Panc1 (cell line): ENCODE results near the gene TEPSIN. TPM values are rescaled to one million over a fixed set of nuclear protein-coding genes. Genes with fewer than 3 reads are reported as not detected.
"Not testable (repeated sequence)": the region's sequence is repeated elsewhere in the genome, so short reads cannot be mapped to it uniquely, and the experiment has no call there.

Source experiments
- ATAC-seq: fragments of 200-7000 bp; cut with Tn5 transposase; 2 replicates; pipeline ENCODE4 v1.9.1; 2020; ENCODE audit warnings: mild to moderate bottlenecking, moderate library complexity
- BruUV-seq: library from RNA; stranded (reverse); fragments of 400-500 nt; replicated peaks from 2 replicates; lab custom pipeline; 2021; lab: Mats Ljungman, UMichigan
- CTCF ChIA-PET: fragments of 300-600 bp; sonication (Branson Sonifier 250); formaldehyde crosslinking; loops from one replicate; lab custom pipeline; 2022; ENCODE audit warnings: antibody characterized with exemption; lab: Charles Lee
- POLR2A ChIA-PET: fragments of 300-600 bp; sonication (Branson Sonifier 250); formaldehyde crosslinking; loops from one replicate; lab custom pipeline; 2022; ENCODE audit warnings: antibody characterized with exemption; lab: Charles Lee
- DNase-seq: peaks from one replicate; pipeline ENCODE4 v3.0.0-alpha.2; 2010; ENCODE audit warnings: low read depth, low spot score
- H3K27ac ChIP-seq: 2 replicates; pipeline ENCODE4 v1.5.1; 2011; ENCODE audit warnings: mild to moderate bottlenecking, low read length, inconsistent platforms
- H3K27me3 ChIP-seq: fragments of 200-500 bp; sonication (Bioruptor generic); 2 replicates; pipeline ENCODE4 v1.6.0; 2014; ENCODE audit warnings: low read length, inconsistent platforms; ENCODE audit not compliant: control insufficient read depth, insufficient read depth
- H3K36me3 ChIP-seq: fragments of 200-500 bp; sonication (Bioruptor generic); 2 replicates; pipeline ENCODE4 v1.5.1; 2014; ENCODE audit warnings: inconsistent platforms, mild to moderate bottlenecking, low read length, moderate library complexity; ENCODE audit not compliant: control insufficient read depth, insufficient read depth
- H3K4me1 ChIP-seq: 2 replicates; pipeline ENCODE4 v1.5.1; 2011; ENCODE audit warnings: inconsistent platforms, mild to moderate bottlenecking, low read length, moderate library complexity; ENCODE audit not compliant: control insufficient read depth, insufficient read depth
- H3K4me3 ChIP-seq, 2 experiments: 2 replicates each; pipeline ENCODE4 v1.5.1; 2011 to 2012; ENCODE audit warnings: low read depth in 2 of 2, low read length in 2 of 2, mild to moderate bottlenecking in 2 of 2, inconsistent platforms in 1 of 2, moderate library complexity in 1 of 2
- H3K9me3 ChIP-seq: fragments of 200-500 bp; sonication (Bioruptor generic); 2 replicates; pipeline ENCODE4 v1.5.1; 2014; ENCODE audit warnings: low read depth, mild to moderate bottlenecking, inconsistent platforms, low read length, moderate library complexity; ENCODE audit not compliant: control insufficient read depth, insufficient read depth
- CTCF ChIP-seq: fragments of 450-650 bp; IDR thresholded peaks from 2 replicates; pipeline ENCODE4 v1.5.1; 2017; ENCODE audit warnings: mild to moderate bottlenecking
- POLR2AphosphoS5 ChIP-seq: IDR thresholded peaks from 2 replicates; pipeline ENCODE4 v1.6.1; 2012; ENCODE audit warnings: mild to moderate bottlenecking, low read depth, low read length, moderate library complexity
- REST ChIP-seq, 2 experiments: IDR thresholded peaks; 2 replicates each; pipeline ENCODE4 v1.6.1; 2011 to 2012; ENCODE audit warnings: low read depth in 2 of 2, control low read depth in 1 of 2, low read length in 1 of 2, mild to moderate bottlenecking in 1 of 2, moderate library complexity in 1 of 2; ENCODE audit not compliant: insufficient read depth in 1 of 2
- SIN3A ChIP-seq: IDR thresholded peaks from 2 replicates; pipeline ENCODE4 v1.6.1; 2012; ENCODE audit warnings: low read depth, mild to moderate bottlenecking, low read length, moderate library complexity, borderline replicate concordance; ENCODE audit not compliant: insufficient read depth
- TCF7L2 ChIP-seq: IDR thresholded peaks from 2 replicates; pipeline ENCODE4 v1.6.1; 2011; ENCODE audit warnings: mild to moderate bottlenecking, low read depth, low read length, inconsistent platforms
- in situ Hi-C: cut with HindIII; loops from 2 replicates; pipeline ENCODE4 v1.10.0; 2016; ENCODE audit warnings: low sequenced_read_pairs, low pct_unique_long_range_greater_than_20kb
- intact Hi-C: fragments of 100-400 bp; cut with micrococcal nuclease; formaldehyde crosslinking; loops from one replicate; pipeline ENCODE4 v1.10.0; 2022; ENCODE audit not compliant: unreplicated experiment
- total RNA-seq: library from RNA; stranded (reverse); gene quantifications from one replicate; pipeline ENCODE4 v1.2.1, GENCODE V29; 2021; ENCODE audit not compliant: unreplicated experiment

Gene TEPSIN
- total RNA-seq, 1 experiment from 2014 or later = 44.9 TPM

GRCh38 chr17:81228420-81228819 lies 10.4 kb downstream of the TEPSIN start:
- Histone ChIP-seq H3K36me3 (no peaks in the 10 kb centered on the region), H3K27me3 (no peaks in the 10 kb centered on the region), H3K27ac (no peak overlapping the region), H3K4me3 (no peak overlapping the region), H3K9me3 (no peaks in the 10 kb centered on the region), H3K4me1 (peaks cover 4% of the 10 kb centered on the region)
- in situ Hi-C loops (no loop called here), intact Hi-C loops (no loop called here)
- DNase-seq (no peak), ATAC-seq (no peak)
- POLR2A ChIA-PET = no interaction called here
- TF ChIP-seq POLR2AphosphoS5 (no peak), TCF7L2 (no peak), CTCF (no peak), SIN3A (no peak), REST (IDR thresholded peaks at IDR 0.05; ENCODE audit: insufficient read depth in 1 of 2, low read depth in 2 of 2, low read length in 1 of 2) (no peak)
- no TSS peak for BruUV-seq
- CTCF ChIA-PET = interaction anchor here (0.6 to 0.7 kb wide), 2 partner anchors 176 to 286 kb away, joined by 3 to 5 read pairs; no protein-coding TSS in a partner anchor

GRCh38 chr17:81227630-81228029 lies 11.2 kb downstream of the TEPSIN start:
- intact Hi-C loops, H3K36me3 ChIP-seq, H3K4me3 ChIP-seq, BruUV-seq, DNase-seq, H3K4me1 ChIP-seq, H3K27ac ChIP-seq, ATAC-seq, in situ Hi-C loops, H3K9me3 ChIP-seq, H3K27me3 ChIP-seq, CTCF ChIA-PET, POLR2A ChIA-PET: not testable (repeated sequence)

GRCh38 chr17:81223762-81224130 lies 15.1 kb downstream of the TEPSIN start:
- TF ChIP-seq REST (IDR thresholded peaks at IDR 0.05; ENCODE audit: insufficient read depth in 1 of 2, low read depth in 2 of 2, low read length in 1 of 2) = no peak
- TF ChIP-seq POLR2AphosphoS5 = no peak
- no peak for TF ChIP-seq SIN3A
- no peak for TF ChIP-seq CTCF
- TF ChIP-seq TCF7L2 = no peak
- in situ Hi-C loops (no loop called here), intact Hi-C loops (no loop called here)
- peaks cover 13% of the 10 kb centered on the region for H3K4me1 ChIP-seq
- ChIA-PET CTCF (no interaction called here), POLR2A (no interaction called here)
- H3K27me3 ChIP-seq = no peaks in the 10 kb centered on the region
- H3K9me3 ChIP-seq = no peaks in the 10 kb centered on the region
- ATAC-seq (no peak), DNase-seq (no peak)
- no peaks in the 10 kb centered on the region for H3K36me3 ChIP-seq
- no TSS peak for BruUV-seq
- peak overlapping the region; percentile 80 for H3K27ac ChIP-seq
- H3K4me3 ChIP-seq = peak overlapping the region; percentile 45 to 60
